Cortex of kidney (tissue), 1 donor: Measurements from ENCODE around the gene H2BK1.

Experiments used
- DNase-seq: peaks from one replicate; lab custom pipeline; 2025; lab: John Stamatoyannopoulos, UW

H2BK1 gene

DNA sequence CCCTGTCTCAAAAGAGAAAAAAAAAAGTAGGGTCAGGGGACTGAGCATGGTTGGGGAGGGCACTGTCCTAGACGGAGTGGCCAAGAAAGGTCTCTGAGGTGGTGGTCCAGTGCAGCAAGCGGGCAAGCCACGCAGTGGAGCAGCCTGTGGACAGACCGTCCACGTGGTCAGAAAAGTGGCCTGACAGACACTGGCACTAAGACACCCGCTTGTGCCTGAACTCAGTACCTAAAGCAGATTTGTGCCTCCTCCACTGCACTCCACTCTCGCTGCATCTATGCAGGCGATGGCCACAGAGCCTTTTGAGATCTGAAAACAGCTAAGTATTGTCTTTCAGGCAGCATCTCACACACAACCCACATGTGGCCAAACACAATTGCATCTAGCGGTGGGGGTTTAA, 32.1 kb downstream of the H2BK1 start:
- DNase-seq: no peak

DNA sequence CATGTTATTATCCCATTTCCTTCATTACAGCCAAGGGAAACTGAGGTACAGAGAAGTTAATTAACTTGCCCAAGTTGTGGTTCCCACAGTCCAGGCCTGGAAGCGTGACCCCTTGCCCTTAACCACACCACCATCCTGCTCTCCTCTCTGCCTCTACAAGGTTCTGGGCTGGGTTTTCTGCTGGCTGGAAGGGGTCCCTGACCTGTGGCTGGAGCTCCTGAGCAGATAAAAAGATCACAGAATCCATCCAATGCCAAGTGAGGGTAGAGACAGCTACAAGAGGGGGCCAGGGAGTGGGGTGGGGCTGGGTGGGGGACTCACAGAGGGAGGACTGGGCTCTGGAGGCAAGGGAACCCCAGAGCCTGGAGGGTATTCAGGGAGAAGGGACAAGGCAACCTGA, 33.0 kb downstream of the H2BK1 start:
- no peak for DNase-seq

DNA sequence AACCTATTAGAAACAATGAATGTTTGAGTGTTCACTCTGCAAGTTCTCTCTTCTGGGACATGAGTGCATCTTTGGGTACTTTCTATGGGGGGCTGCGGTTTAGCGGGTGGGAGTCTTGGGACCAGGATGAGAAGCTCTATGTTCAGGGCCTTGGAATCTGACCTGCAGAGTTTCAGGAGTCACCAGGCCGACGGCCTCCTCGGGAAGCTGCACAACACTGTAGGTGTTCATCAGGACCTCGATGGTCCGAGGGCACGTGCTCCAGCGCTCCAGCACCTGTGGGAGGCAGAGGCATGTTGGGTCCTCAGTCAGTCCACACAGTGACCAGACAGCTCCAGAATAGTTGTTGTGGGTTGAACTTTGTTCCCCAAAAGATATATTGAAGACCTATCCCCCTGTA, 33.9 kb downstream of the H2BK1 start:
- DNase-seq: no peak

DNA sequence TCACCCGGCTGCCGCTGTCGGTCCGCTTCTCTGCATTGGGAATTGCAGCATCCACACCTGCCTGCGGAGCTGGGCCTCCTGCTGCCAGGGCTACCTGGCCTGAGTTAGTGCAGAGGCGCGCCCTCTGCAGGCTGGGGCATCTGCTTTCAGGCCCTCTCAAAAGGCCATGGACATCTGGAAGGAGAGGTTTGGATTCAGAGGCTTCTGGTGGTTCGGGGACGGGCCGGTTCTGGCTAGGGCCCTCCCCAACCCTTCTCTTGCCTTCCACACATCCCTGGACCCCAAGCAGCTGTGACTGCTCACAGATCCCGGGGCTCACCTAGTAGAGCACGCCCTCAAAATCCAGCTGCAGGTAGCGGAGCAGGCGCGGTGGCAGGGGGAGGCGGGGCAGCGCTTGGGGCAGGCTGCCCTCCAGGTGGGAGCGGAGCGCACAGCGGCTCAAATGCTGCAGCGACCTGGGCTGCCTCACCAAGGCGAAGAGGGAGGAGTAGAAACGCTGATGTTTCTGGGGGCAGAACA, 34.4 kb downstream of the H2BK1 start:
- DNase-seq: no peak

DNA sequence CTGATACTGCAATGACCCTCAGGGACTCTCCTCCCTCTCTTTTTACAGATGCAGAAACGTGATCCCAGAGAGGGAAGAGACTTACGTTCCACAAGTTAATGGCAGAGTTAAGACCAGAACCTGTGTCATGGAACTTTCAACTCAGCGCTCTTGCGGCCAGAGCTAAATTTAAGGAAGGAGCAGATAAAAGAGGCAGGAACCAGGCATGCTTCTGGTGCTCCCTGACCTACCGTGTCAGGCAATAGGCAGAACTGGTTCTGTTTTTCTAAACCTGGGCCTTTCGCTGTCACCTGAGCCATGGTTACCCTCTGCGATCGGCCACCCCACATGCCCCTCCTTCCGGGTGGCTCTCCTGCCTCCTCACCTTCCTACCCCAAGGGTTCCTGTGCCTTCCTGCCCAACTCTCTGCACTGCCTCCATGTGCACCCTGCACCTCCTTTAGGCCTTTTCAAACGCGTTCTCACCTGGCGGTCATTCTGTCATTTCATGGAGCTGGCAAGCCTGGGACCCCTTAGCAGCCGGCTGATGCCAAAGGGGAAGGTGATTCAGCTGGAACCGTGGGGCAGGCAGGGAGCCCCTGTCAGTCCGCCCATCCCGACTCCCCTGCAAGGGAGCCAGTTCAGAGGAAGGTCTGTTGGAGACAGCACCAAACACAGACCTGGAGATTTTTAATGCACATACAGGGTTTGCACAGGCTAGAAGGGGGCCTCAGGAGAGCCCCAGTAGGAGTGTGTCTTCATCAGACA, 35.1 kb downstream of the H2BK1 start:
- DNase-seq: no peak

DNA sequence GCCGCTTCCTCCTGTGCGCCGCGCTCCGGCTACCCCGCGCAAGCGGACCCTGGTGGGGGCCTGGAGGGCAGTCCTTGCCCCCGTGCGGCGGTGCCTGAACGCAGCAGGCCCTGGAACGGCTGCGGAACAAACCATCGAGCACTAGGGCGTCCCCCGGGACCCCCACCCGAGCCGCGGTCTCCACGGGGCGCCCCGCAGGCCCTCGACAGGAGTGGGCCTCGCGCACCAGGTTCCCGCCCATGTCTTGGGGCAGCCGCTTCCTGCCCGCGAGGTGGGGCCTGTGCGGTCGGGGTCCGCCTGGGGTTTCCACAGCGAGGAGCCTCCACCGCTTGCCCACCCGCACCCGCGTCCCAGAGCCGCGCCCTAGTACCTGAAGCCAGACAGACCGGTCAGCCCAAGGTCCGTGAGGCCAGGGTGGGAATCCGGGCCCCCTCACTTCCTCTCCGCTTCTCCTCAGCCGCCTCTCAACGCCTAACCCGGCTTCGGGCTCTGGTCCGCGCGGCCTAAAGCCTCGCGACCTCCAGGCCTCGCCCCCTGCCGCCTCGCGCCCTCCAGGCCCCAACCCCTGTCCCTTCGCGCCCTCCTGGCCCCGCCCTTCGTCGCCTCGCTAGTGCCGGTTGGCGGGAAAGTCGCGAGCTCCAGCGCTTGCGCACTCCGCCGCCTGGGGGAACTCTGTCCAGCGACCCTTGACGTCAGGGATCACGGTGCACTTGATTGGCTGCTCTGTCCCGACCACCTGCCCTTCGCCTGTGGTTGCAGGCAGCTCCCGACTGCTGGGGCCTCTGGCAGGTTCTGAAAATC, 35.8 kb downstream of the H2BK1 start:
- DNase-seq: no peak

DNA sequence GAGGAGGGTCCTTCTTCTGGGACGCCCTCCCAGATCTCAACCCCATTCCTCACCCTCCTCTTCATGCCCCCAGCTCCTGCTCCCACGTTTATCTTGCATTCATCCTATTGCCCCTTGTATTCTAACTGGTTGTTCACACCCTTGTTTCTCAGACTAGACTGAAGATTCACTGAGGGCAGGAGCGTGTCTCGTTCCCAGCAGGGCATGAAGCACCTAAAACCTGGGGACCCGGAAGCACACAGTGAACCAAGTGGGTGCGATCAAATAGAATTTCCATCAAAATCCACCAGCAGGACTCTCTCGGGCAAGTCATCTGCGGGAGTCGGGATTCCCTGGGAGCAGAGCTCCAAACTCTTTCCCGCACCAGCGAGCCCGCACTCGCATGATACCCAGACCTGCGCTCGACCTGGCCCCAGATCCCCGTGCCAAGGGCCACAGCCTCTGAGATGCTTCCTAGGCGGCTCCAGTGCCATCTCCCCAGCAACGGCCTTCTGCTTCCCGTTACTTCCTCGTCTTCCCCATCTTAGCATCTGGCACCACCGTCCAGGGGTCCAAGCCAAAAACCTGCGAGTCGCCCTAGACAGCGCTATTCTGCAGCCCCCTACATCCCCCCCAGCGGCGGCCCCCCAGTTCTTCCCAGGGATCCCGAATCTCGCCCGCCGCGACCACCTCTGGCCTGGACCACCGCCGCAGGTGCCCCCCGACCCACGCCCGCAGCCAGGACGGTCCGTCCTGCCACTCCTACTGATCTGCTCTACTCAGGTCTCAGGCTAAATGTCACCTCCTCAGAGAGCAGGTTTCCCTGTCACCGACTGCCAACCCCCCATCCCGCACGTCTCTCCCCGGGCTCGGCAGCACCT, 36.7 kb downstream of the H2BK1 start:
- no peak for DNase-seq

DNA sequence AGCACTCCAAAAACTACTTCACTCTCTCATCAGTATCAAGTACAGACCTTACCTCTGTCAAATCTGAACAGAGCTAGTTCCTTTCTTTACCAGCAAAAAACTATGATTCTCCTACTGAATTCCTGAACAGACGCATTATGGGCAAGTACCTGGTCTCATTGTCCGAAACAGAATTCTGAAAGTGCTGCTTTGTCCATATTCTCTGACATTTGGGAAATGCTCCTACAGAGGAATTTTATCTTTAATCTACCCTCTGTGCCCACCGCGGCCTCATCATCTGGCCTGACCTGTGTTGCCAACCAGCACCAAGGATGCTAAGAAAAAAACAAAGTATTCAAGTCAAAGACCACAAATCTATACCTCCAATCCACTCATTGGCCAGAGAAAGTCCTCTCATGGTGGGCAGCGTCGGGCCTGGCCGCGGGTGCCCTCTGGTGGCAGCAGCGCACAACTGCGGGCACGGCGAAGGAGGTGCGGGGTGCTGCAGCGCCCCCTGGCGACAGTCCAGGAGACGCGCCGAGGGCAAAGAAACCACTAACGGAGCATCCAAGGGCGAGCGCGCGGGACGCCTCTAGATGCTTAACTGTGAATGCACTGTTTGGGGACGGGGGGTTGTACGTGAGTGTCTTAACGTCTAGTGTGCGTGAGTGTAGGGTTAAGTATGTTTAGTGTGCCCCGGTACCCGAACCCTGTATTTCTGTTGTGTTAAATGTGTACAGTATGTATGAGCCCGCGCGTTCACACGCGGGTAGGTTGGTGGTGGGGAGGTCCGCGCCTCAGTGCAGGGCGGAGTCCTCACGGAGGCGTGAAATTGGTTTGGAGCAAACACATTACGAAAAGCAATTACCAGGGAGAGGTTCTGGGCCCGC, 37.8 kb downstream of the H2BK1 start:
- DNase-seq: no peak

DNA sequence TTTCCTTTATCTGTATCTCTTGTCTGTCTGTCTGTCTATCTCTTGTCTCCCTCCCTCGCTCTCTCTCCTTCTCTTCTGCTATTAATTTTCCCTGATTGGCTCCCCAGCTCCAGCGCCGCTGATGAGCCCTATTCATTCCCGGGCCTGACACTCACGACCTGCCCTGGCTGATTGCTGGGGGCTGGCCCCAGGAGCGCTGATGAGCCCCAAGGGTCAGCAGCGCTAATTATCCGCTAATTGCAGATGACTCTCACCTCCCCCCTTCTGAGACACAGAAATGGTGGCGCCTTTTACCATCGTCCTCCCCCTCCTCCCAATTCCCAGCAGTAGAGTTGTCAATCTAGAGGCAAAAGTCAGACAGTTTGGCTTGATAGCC, 41.5 kb downstream of the H2BK1 start:
- no peak for DNase-seq

DNA sequence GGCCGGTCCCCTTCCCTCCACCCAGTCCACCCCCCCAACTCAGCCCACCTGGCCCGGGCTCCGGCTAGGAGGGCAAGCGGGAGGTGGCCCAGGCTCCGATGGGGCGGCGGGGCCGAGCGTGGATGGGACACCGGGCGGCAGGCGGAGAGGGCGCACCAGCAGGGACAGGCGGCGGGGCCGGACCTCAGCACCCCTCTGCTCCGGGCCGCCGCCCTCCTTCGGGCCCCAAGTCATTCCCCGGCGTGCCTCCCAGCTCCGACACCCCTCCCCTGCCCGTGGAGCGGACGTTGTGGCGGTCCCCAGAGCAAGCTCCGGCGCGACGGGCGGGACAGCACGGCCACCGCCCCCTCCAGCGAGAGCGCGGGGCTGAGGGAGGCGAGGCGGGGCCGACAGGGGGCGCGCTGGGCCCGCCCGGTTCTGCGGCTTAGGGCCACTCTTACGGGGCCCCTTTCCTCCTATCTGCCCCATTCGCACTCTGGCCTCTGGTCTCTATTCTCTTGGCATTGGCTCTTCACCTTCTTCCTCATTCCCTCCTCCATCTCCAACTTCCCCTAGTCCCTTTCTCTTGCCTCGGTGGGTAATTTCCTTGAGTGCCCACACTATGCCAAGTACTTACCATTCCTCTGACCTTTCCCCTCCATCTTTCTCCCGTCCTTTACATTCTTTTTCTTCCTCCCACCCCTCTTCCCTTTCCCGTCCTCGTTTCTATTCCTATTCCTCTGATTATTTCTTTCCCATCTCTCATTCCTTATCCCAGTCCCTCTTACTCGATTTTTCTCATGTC, 42.1 kb downstream of the H2BK1 start:
- no peak for DNase-seq

DNA sequence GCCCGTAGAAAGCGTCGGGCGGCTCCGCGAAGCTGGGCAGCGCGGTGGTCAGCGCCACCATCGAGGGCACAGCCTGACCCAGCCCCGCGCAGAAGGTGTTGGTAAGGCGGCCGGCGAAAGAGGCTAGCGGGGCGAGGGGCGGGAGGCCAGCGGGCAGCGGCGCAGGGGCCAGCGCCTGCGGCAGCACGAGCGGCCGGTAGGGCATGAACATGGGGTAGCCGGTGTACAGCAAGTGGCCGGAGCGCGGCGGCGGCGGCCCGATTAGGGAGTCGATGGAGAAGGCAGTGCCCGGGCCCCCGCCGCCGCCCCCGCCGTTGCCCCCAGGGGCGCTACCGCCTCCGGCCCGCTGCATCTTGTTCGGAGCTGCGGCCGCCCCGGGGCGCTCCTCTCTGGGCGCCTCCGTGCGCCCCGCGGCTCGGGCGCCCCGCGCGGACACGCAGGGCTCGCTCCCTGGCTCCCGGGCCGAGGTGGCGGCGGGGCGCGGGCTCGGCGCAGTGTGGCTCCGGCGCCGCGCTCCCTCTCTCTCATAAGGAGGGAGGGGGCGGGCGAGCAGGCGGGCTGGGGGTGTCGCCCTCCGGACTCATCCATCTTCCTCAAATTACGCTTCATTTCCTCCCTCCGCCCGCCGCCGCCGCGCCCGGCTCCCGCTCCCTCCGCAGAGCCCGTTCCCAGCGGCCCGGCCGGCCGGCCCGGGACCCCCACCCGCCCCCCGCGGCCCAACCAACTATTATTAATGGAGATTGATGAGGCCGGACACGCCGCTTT, 42.9 kb downstream of the H2BK1 start, which contains the start of gene GBX1:
Gene GBX1 (minus strand): TSS at position 498 of the 765 bp plus-strand sequence. CDS start 146 bp downstream, at position 352.
- DNase-seq: no peak

DNA sequence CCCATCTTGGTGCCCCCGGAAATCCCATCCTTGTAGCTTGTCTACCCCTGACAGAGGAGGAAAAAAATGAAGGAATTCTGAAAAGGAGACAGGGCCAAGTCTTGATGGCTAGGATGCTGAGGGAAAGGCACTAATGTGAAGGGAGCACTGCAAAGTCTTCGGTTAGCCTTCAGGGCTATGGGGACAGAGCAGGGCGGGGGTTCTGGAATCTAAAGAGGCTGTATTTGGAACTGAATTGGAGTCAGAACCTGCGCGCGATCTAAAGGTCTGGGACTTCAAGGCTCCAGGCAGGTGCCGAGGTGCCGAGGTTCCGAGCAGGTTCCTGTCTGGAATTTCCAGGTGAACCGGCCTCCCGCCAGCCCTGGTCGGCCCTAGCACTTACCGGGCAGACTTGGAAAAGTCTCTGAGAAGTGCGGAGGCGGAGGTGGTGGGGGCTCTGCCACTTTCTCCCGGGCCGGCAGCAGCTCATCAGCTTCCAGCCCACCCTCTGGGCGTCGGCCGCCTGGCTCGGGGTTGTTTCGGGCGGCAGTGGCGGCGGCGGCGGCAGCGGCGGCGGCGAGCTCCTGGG, 43.6 kb downstream of the H2BK1 start:
- no peak for DNase-seq

DNA sequence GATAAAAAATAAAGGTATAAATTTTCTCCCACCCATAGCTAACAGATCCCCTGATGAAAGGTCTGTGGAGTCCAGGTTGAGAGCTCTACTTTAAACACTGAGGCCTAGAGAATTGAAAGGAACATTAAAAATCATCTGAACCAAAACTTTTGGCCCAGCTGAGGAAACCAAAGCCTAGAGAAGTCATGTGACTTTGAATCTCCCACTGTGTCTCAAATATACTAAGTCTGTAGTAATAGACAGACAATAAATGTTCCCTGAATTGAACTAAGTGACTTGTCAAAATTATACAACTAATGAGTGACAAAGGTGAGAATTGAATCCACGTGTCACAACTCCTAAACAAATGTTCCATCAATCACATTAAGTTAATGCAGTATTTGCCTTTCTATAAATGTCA, 48.5 kb downstream of the H2BK1 start:
- no peak for DNase-seq
